Hematopoietic multipotent progenitor cell treated with erythropoietin and hydrocortisone succinate and interleukin-3 and kit ligand, for 8 days (in vitro differentiated cells): ENCODE results near the gene RNLS.

Source experiments
- DNase-seq: peaks from one replicate; pipeline ENCODE4 v3.0.0-alpha.2; 2015

RNLS gene

GRCh38 chr10:88427024-88427423 lies 156.1 kb downstream of the RNLS start:
- peak; percentile 24 for DNase-seq

GRCh38 chr10:88424881-88425280 lies 158.2 kb downstream of the RNLS start:
- DNase-seq = no peak

- no peak for DNase-seq
Measured at GRCh38 chr10:88423732-88424131, 159.4 kb downstream of the RNLS start.

GRCh38 chr10:88421590-88421989 lies 161.5 kb downstream of the RNLS start:
- no peak for DNase-seq

GRCh38 chr10:88418871-88419270 lies 164.2 kb downstream of the RNLS start:
- DNase-seq = no peak

GRCh38 chr10:88417387-88418030 lies 165.6 kb downstream of the RNLS start:
- DNase-seq = no peak

GRCh38 chr10:88416801-88417200 lies 166.3 kb downstream of the RNLS start:
- DNase-seq = no peak

GRCh38 chr10:88415533-88416130 lies 167.5 kb downstream of the RNLS start:
- DNase-seq = no peak

- DNase-seq = no peak
Measured at GRCh38 chr10:88413412-88413811, 169.7 kb downstream of the RNLS start.

- no peak for DNase-seq
Measured at GRCh38 chr10:88411772-88412349, 171.3 kb downstream of the RNLS start.

- DNase-seq = no peak
Measured at GRCh38 chr10:88409824-88410223, 173.3 kb downstream of the RNLS start.

GRCh38 chr10:88409236-88409635 lies 173.9 kb downstream of the RNLS start:
- DNase-seq = no peak

GRCh38 chr10:88408096-88408495 lies 175.0 kb downstream of the RNLS start:
- no peak for DNase-seq

GRCh38 chr10:88404133-88404532 lies 179.0 kb downstream of the RNLS start:
- DNase-seq = no peak

GRCh38 chr10:88401671-88402347 lies 181.3 kb downstream of the RNLS start:
- no peak for DNase-seq

GRCh38 chr10:88399240-88399639 lies 183.9 kb downstream of the RNLS start:
- no peak for DNase-seq

GRCh38 chr10:88395677-88396076 lies 187.4 kb downstream of the RNLS start:
- no peak for DNase-seq

- DNase-seq = no peak
Measured at GRCh38 chr10:88392222-88392621, 190.9 kb downstream of the RNLS start.

- no peak for DNase-seq
Measured at GRCh38 chr10:88390041-88390440, 193.1 kb downstream of the RNLS start.

- peak; percentile 67 for DNase-seq
Measured at GRCh38 chr10:88389456-88389855, 193.7 kb downstream of the RNLS start.

- DNase-seq = peak; percentile 76
Measured at GRCh38 chr10:88388324-88388723, 194.8 kb downstream of the RNLS start.

- DNase-seq = peak; percentile 71
Measured at GRCh38 chr10:88386821-88387773, 196.0 kb downstream of the RNLS start.
